ENCODE results near the gene PTMS.

- TF ChIP-seq ZSCAN4 (tag by site-specific recombination; IDR thresholded peaks at IDR 0.05): no peak
- TF ChIP-seq CTCF (tag by site-specific recombination; IDR thresholded peaks at IDR 0.05): no peak
- TF ChIP-seq ZNF660 (tag by site-specific recombination; IDR thresholded peaks at IDR 0.05): no peak
- TF ChIP-seq ZNF521 (tag by site-specific recombination; IDR thresholded peaks at IDR 0.05): no peak
- no peak for TF ChIP-seq ZNF274 (IDR thresholded peaks at IDR 0.05; ENCODE audit: low read length)
- TF ChIP-seq ZNF274 (tag by site-specific recombination; IDR thresholded peaks at IDR 0.05; ENCODE audit: borderline replicate concordance): no peak
- TF ChIP-seq ZBTB21 (tag by site-specific recombination; IDR thresholded peaks at IDR 0.05): no peak
- TF ChIP-seq ZNF610 (tag by site-specific recombination; IDR thresholded peaks at IDR 0.05; ENCODE audit: borderline replicate concordance): no peak
- no peak for TF ChIP-seq ZNF350 (tag by site-specific recombination; IDR thresholded peaks at IDR 0.05)
- no peak for TF ChIP-seq OSR2 (tag by site-specific recombination; IDR thresholded peaks at IDR 0.05)
- TF ChIP-seq REST (tag by site-specific recombination; IDR thresholded peaks at IDR 0.05): no peak
- TF ChIP-seq ZNF664 (tag by site-specific recombination; IDR thresholded peaks at IDR 0.05): no peak
- TF ChIP-seq ZNF580 (tag by site-specific recombination; IDR thresholded peaks at IDR 0.05): no peak
These were observed 20.4 kb downstream of the PTMS start for GRCh38 chr12:6786416-6787094.
